Right atrium auricular region (tissue), 2 donors: ENCODE measurements around the gene MCHR1. TPM values are rescaled to one million over a fixed set of nuclear protein-coding genes. Genes with fewer than 3 reads are reported as not detected.

Experiments
- DNase-seq: peaks from one replicate; pipeline ENCODE4 v3.0.0-alpha.2; 2019; ENCODE audit warnings: low spot score
- H3K27ac ChIP-seq, 2 donors: fragments of 200-600 bp; sonication (generic); 1 replicate in 1 of 2; 2 replicates in 1 of 2; pipeline ENCODE4 v1.5.1; 2016 to 2019
- H3K27me3 ChIP-seq, 2 donors: fragments of 200-600 bp; sonication (generic); one replicate each; pipeline versions ENCODE4 v1.5.1 to v1.6.0; 2017 to 2019
- H3K36me3 ChIP-seq: fragments of 200-600 bp; sonication (generic); one replicate; pipeline ENCODE4 v1.5.1; 2016
- H3K4me1 ChIP-seq, 2 donors: fragments of 200-600 bp; sonication (generic); one replicate each; pipeline versions ENCODE4 v1.5.1 to v1.6.0; 2017 to 2019
- H3K4me3 ChIP-seq, 2 donors: fragments of 200-600 bp; sonication (generic); 1 replicate in 1 of 2; 2 replicates in 1 of 2; pipeline ENCODE4 v1.5.1; 2017 to 2019; ENCODE audit warnings: mild to moderate bottlenecking in 1 of 2, moderate library complexity in 1 of 2
- H3K9me3 ChIP-seq, 2 donors: fragments of 200-600 bp; sonication (generic); one replicate each; pipeline ENCODE4 v1.5.1; 2019
- CTCF ChIP-seq, 2 donors: fragments of 200-600 bp; sonication (generic); IDR thresholded peaks; one replicate each; pipeline ENCODE4 v1.5.1; 2019; ENCODE audit warnings: antibody characterized with exemption in 2 of 2
- total RNA-seq, 2 donors: library from RNA; depleted of rRNA; stranded (reverse); fragments of >200 nt; gene quantifications; one replicate each; pipeline ENCODE4 v1.1.0, GENCODE V29; 2016

MCHR1 gene
- total RNA-seq, 2 donors from 2014 or later = 2.0 TPM; not detected in 1

GRCh38 chr22:40720538-40721256 is 41.4 kb downstream of the MCHR1 start:
- TF ChIP-seq CTCF (IDR thresholded peaks at IDR 0.05) = no peak
- peaks cover 0 to 9% of the 10 kb centered on the region in 2 donors for H3K4me1 ChIP-seq
- no peaks in the 10 kb centered on the region for H3K27me3 ChIP-seq
- no peak for DNase-seq
- H3K27ac ChIP-seq = no peak overlapping the region
- H3K4me3 ChIP-seq = no peak overlapping the region
- H3K9me3 ChIP-seq = no peaks in the 10 kb centered on the region
- no peaks in the 10 kb centered on the region for H3K36me3 ChIP-seq

GRCh38 chr22:40721266-40721665 is 42.0 kb downstream of the MCHR1 start:
- Histone ChIP-seq H3K27me3 (no peaks in the 10 kb centered on the region), H3K4me1 (peaks cover 0 to 9% of the 10 kb centered on the region in 2 donors), H3K9me3 (no peaks in the 10 kb centered on the region), H3K27ac (no peak overlapping the region), H3K36me3 (no peaks in the 10 kb centered on the region), H3K4me3 (no peak overlapping the region)
- no peak for TF ChIP-seq CTCF (IDR thresholded peaks at IDR 0.05)
- no peak for DNase-seq

- no peaks in the 10 kb centered on the region for H3K36me3 ChIP-seq
- no peak for TF ChIP-seq CTCF (IDR thresholded peaks at IDR 0.05)
- no peak for DNase-seq
- no peaks in the 10 kb centered on the region for H3K9me3 ChIP-seq
- no peak overlapping the region for H3K4me3 ChIP-seq
- peaks cover 0 to 9% of the 10 kb centered on the region in 2 donors for H3K4me1 ChIP-seq
- H3K27me3 ChIP-seq = no peaks in the 10 kb centered on the region
- H3K27ac ChIP-seq = no peak overlapping the region
These were observed 44.2 kb downstream of the MCHR1 start for GRCh38 chr22:40723396-40723933.

GRCh38 chr22:40726514-40726913 is 47.2 kb downstream of the MCHR1 start:
- Histone ChIP-seq H3K4me3 (no peak overlapping the region), H3K9me3 (no peaks in the 10 kb centered on the region), H3K4me1 (peaks cover 0 to under 1% of the 10 kb centered on the region in 2 donors), H3K36me3 (no peaks in the 10 kb centered on the region), H3K27me3 (no peaks in the 10 kb centered on the region), H3K27ac (no peak overlapping the region)
- DNase-seq = no peak
- TF ChIP-seq CTCF (IDR thresholded peaks at IDR 0.05) = no peak

- TF ChIP-seq CTCF (IDR thresholded peaks at IDR 0.05) = no peak
- Histone ChIP-seq H3K27ac (no peak overlapping the region), H3K9me3 (no peaks in the 10 kb centered on the region), H3K27me3 (no peaks in the 10 kb centered on the region), H3K4me1 (no peaks in the 10 kb centered on the region), H3K36me3 (no peaks in the 10 kb centered on the region), H3K4me3 (no peak overlapping the region)
- no peak for DNase-seq
These were observed 48.0 kb downstream of the MCHR1 start for GRCh38 chr22:40727070-40727963.
